K562 (cell line): ENCODE measurements around the gene PPP1R12B. TPM values are rescaled to one million over a fixed set of nuclear protein-coding genes. Genes with fewer than 3 reads are reported as not detected.
A peak's percentile ranks its signal among the peaks of the same experiment; 100 is the strongest.

ENCODE experiments used
- CHD7 ChIP-seq: fragments of 200-600 bp; sonication (generic); IDR thresholded peaks from one replicate; pipeline ENCODE4 v1.6.1; 2012; ENCODE audit warnings: mild to moderate bottlenecking, low read depth, low read length, inconsistent platforms
- CLOCK ChIP-seq: fragments of 250-450 bp; sonication (Bioruptor Pico); IDR thresholded peaks from 2 replicates; pipeline ENCODE4 v1.4.0; 2020; ENCODE audit warnings: mild to moderate bottlenecking, moderate library complexity, borderline replicate concordance
- KLF13 ChIP-seq: fragments of 450-650 bp; IDR thresholded peaks from 2 replicates; pipeline ENCODE4 v1.6.1; 2016; ENCODE audit warnings: missing genetic modification characterization, low read depth, mild to moderate bottlenecking, missing compliant biosample characterization, moderate library complexity, borderline replicate concordance
- MLX ChIP-seq, 2 experiments: fragments of 450-650 bp in 1 of 2; sonication (generic) in 1 of 2; formaldehyde crosslinking; conservative IDR thresholded peaks; 2 replicates each; pipeline versions ENCODE4 v1.4.0 to v1.8.1; 2020 to 2022; ENCODE audit warnings: mild to moderate bottlenecking in 1 of 2, missing genetic modification reagents in 1 of 2
- RNF219 ChIP-seq: fragments of 250-450 bp; sonication (Bioruptor Pico); IDR thresholded peaks from 2 replicates; pipeline ENCODE4 v1.5.0; 2022; ENCODE audit warnings: mild to moderate bottlenecking
- ZEB2 ChIP-seq: fragments of 450-650 bp; IDR thresholded peaks from 2 replicates; pipeline ENCODE4 v1.6.1; 2016
- ZNF583 ChIP-seq: fragments of 250-450 bp; sonication (Bioruptor Pico); IDR thresholded peaks from 2 replicates; pipeline ENCODE4 v1.4.0; 2020
- polyA plus RNA-seq, 8 experiments: library from polyadenylated mRNA; depleted of rRNA in 4 of 8; stranded (reverse) in 5 of 8; unstranded in 3 of 8; fragments of >200 nt; fragmentation: Nextera tagmentation in 2 of 8; fragmentation: Illumina TruSeq in 1 of 8; extraction: Ambion mirVana in 2 of 8; extraction: Trizol in 1 of 8; gene quantifications; 2 replicates each; pipeline versions ENCODE4 v1.2.1 to v1.2.3, GENCODE V29; 2011 to 2014; ENCODE audit warnings: inconsistent platforms in 1 of 8, missing spikeins in 1 of 8
- total RNA-seq, 7 experiments: library from RNA; depleted of rRNA in 6 of 7; stranded (reverse); fragments of >200 nt in 6 of 7; fragmentation: Illumina TruSeq in 2 of 7; extraction: Trizol in 2 of 7; gene quantifications; 2 replicates each; pipeline versions ENCODE4 v1.2.1 to v1.2.3, GENCODE V29; 2011 to 2021; ENCODE audit warnings: low replicate concordance in 1 of 7

Gene PPP1R12B
- total and polyA plus RNA-seq, 9 of the 15 experiments (the other 6 are each of a cell fraction or from before 2014, with no cell fraction given): 0.73 to 16.9 (median 13.6) TPM

- TF ChIP-seq CHD7: no peak
- TF ChIP-seq CLOCK: 0 out of 2 replicates have a peak, but pooled peaks have one; percentile 29
- TF ChIP-seq KLF13 (tag): peak; percentile 32; the same call in 1 of the 2 replicates
- TF ChIP-seq MLX (CRISPR knock-in tag; conservative IDR thresholded peaks at IDR 0.05): no peak; a peak in 1 of 4 replicates
- no peak for TF ChIP-seq RNF219
- 0 out of 2 replicates have a peak, but pooled peaks have one; percentile 17 for TF ChIP-seq ZEB2
- TF ChIP-seq ZNF583 (CRISPR knock-in tag): peak; percentile 69; the same call in 1 of the 2 replicates
Measured at GRCh38 chr1:202348509-202349205, at the start of gene PPP1R12B (continued).
